HG02852 (cell line): Measurements from ENCODE around the gene ANKRD17.
A peak's percentile ranks its signal among the peaks of the same experiment; 100 is the strongest.
"Not testable (repeated sequence)": the region's sequence is repeated elsewhere in the genome, so short reads cannot be mapped to it uniquely, and the experiment has no call there.

Source experiments
- ATAC-seq: cut with Tn5 transposase; IDR thresholded peaks from one replicate; pipeline ENCODE4 v1.9.1; 2021; ENCODE audit warnings: mild to moderate bottlenecking, moderate library complexity; ENCODE audit not compliant: unreplicated experiment

Gene ANKRD17

GRCh38 chr4:73258686-73259570 lies at the start of gene ANKRD17:
Gene ANKRD17, minus strand, starts transcription at chr4:73258798. Its CDS starts 130 bp downstream, at chr4:73258668.
- peak; percentile 64 for ATAC-seq

- ATAC-seq = peak; percentile 70
These were observed 49.7 kb upstream of the ANKRD17 start for GRCh38 chr4:73308286-73308685.

GRCh38 chr4:73303711-73304110 lies 45.1 kb upstream of the ANKRD17 start:
- ATAC-seq = no peak

- no peak for ATAC-seq
These were observed 41.1 kb upstream of the ANKRD17 start for GRCh38 chr4:73299548-73300280.

- not testable (repeated sequence) for ATAC-seq
These were observed 34.1 kb upstream of the ANKRD17 start for GRCh38 chr4:73292661-73293060.

GRCh38 chr4:73281982-73282381 lies 23.4 kb upstream of the ANKRD17 start:
- ATAC-seq = no peak

GRCh38 chr4:73281396-73281795 lies 22.8 kb upstream of the ANKRD17 start:
- ATAC-seq = no peak

GRCh38 chr4:73277201-73277600 lies 18.6 kb upstream of the ANKRD17 start:
- no peak for ATAC-seq

GRCh38 chr4:73275318-73275654 lies 16.7 kb upstream of the ANKRD17 start:
- ATAC-seq = no peak

- no peak for ATAC-seq
These were observed 14.2 kb upstream of the ANKRD17 start for GRCh38 chr4:73272816-73273215.

GRCh38 chr4:73267050-73267449 lies 8.5 kb upstream of the ANKRD17 start:
- no peak for ATAC-seq

- ATAC-seq = peak; percentile 13
These were observed 1.0 kb upstream of the ANKRD17 start for GRCh38 chr4:73259571-73260090.

GRCh38 chr4:73258436-73258685 lies 237 bp downstream of the ANKRD17 start:
- peak; percentile 33 for ATAC-seq

- ATAC-seq = no peak
These were observed 755 bp downstream of the ANKRD17 start for GRCh38 chr4:73257651-73258435.

- ATAC-seq = peak; percentile 21
These were observed 1.4 kb downstream of the ANKRD17 start for GRCh38 chr4:73257234-73257633.

- not testable (repeated sequence) for ATAC-seq
These were observed 2.8 kb downstream of the ANKRD17 start for GRCh38 chr4:73255847-73256246.

- ATAC-seq = no peak
These were observed 6.6 kb downstream of the ANKRD17 start for GRCh38 chr4:73252001-73252400.

GRCh38 chr4:73251384-73251783 lies 7.2 kb downstream of the ANKRD17 start:
- no peak for ATAC-seq

GRCh38 chr4:73250642-73251041 lies 8.0 kb downstream of the ANKRD17 start:
- no peak for ATAC-seq

GRCh38 chr4:73248821-73249220 lies 9.8 kb downstream of the ANKRD17 start:
- no peak for ATAC-seq

- ATAC-seq = no peak
These were observed 10.2 kb downstream of the ANKRD17 start for GRCh38 chr4:73248416-73248815.
